Chondrocyte (in vitro differentiated cells): ENCODE results near the gene CATSPER4. TPM values are rescaled to one million over a fixed set of nuclear protein-coding genes. Genes with fewer than 3 reads are reported as not detected.

Experiments
- DNase-seq: peaks from one replicate; pipeline ENCODE4 v3.0.0; 2021; ENCODE audit warnings: mixed read lengths, low spot score
- H3K27ac Mint-ChIP-seq: one replicate; pipeline ENCODE4 v1.8.0; 2021; ENCODE audit warnings: mild to moderate bottlenecking, moderate library complexity, mixed read lengths; ENCODE audit not compliant: unreplicated experiment
- H3K27me3 Mint-ChIP-seq: 2 replicates; pipeline ENCODE4 v1.8.0; 2021; ENCODE audit warnings: low read depth, mixed read lengths
- H3K36me3 Mint-ChIP-seq: 2 replicates; pipeline ENCODE4 v1.8.0; 2021; ENCODE audit warnings: low read depth, mixed read lengths
- H3K4me1 Mint-ChIP-seq: 2 replicates; pipeline ENCODE4 v1.8.0; 2021; ENCODE audit warnings: low read depth, mild to moderate bottlenecking, mixed read lengths
- H3K4me3 Mint-ChIP-seq: one replicate; pipeline ENCODE4 v1.8.0; 2021; ENCODE audit warnings: mild to moderate bottlenecking, moderate library complexity, mixed read lengths; ENCODE audit not compliant: unreplicated experiment
- H3K9me3 Mint-ChIP-seq: 2 replicates; pipeline ENCODE4 v1.8.0; 2021; ENCODE audit warnings: low read depth, mixed read lengths
- total RNA-seq: library from RNA; stranded (reverse); gene quantifications from 3 replicates; pipeline ENCODE4 v1.2.1, GENCODE V29; 2021
- TF ChIP-seq, protein P1 (sequence below): fragments of 200-600 bp; sonication (generic); IDR thresholded peaks from 2 replicates; pipeline ENCODE4 v1.5.0; 2021; ENCODE audit warnings: antibody characterized with exemption, mild to moderate bottlenecking, moderate library complexity

The CATSPER4 gene
- total RNA-seq, 1 donor from 2014 or later, result not detected

DNA sequence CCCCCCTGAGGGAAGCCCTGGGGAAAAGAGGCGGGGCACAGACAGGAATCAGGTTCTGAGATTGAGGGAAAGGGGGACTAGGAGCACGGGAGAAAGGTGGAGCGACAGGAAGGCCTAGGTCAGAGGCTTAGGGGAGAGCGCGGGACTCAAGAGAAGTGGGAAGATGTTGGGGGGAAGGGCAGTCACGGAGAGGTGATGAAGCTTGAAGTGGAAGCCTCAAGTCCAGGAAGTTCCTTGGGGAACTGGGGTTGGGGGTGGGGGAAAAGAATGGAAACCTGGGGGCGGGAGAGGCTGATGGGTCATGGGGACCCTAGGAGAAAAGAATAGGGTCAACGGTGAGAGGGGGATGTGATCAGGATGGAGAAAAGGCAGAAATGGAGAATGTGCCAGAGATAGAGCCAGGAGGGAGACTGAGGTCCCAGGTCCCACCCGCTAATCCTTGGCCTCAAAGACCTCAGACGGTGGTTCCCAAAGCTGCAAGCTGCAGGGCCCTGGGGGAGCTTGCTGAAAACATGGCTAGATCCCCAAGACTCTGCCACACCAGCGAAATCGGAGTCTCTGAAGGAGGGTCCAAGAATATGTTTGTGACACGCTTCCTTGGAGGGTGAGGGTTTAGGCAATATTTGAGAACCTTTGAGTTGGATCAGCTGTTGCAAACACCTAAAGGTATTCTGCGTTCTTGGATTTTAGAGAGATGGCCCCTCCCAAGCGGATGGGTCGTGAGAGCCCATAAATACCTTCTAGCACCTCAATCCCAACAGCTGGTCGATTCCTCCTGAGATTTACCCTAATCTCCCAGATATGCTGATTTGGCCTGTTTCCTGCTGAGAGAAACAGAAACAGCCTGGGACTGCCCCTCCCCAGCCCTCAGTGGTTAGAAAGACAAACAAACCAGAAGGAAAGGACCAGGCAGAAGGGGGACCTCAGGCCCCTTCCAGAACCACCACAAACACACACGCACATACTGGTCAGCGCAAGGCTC, 25.2 kb upstream of the CATSPER4 start:
- H3K27ac Mint-ChIP-seq, result peak overlapping the region; percentile 32
- DNase-seq, result no peak
- no peaks in the 10 kb centered on the region for H3K9me3 Mint-ChIP-seq
- no peaks in the 10 kb centered on the region for H3K36me3 Mint-ChIP-seq
- TF ChIP-seq, protein P1, sequence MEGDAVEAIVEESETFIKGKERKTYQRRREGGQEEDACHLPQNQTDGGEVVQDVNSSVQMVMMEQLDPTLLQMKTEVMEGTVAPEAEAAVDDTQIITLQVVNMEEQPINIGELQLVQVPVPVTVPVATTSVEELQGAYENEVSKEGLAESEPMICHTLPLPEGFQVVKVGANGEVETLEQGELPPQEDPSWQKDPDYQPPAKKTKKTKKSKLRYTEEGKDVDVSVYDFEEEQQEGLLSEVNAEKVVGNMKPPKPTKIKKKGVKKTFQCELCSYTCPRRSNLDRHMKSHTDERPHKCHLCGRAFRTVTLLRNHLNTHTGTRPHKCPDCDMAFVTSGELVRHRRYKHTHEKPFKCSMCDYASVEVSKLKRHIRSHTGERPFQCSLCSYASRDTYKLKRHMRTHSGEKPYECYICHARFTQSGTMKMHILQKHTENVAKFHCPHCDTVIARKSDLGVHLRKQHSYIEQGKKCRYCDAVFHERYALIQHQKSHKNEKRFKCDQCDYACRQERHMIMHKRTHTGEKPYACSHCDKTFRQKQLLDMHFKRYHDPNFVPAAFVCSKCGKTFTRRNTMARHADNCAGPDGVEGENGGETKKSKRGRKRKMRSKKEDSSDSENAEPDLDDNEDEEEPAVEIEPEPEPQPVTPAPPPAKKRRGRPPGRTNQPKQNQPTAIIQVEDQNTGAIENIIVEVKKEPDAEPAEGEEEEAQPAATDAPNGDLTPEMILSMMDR, result no peak
- no peaks in the 10 kb centered on the region for H3K27me3 Mint-ChIP-seq
- peak overlapping the region; percentile 64 for H3K4me3 Mint-ChIP-seq
- peaks cover 12% of the 10 kb centered on the region for H3K4me1 Mint-ChIP-seq

DNA sequence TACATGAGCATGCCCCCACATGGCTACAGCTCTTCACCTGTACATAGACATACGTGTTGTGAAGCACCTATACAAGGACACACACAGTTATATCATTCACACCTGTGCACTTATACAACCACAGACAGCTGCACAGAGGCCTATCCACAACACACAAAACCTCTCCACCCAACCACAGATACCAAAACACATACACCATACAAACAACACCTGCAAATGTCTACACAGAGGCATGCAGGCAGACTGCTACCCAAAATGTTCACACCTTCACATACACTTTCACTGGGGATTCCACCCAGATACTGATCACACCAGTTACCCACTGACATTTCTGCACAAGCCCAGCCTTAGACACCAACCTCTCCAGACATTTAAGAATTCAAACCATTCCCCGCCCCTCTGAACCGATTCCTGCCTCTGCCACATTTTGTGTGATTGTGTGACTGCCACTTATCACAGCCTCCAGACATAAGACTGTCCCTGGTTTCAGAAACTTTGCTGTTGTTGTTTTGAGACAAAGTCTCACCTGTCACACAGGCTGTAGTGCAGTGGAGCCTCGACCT, 23.6 kb upstream of the CATSPER4 start:
- no peaks in the 10 kb centered on the region for H3K27me3 Mint-ChIP-seq
- H3K4me3 Mint-ChIP-seq, result no peak overlapping the region
- H3K36me3 Mint-ChIP-seq, result no peaks in the 10 kb centered on the region
- no peak for DNase-seq
- H3K4me1 Mint-ChIP-seq, result peaks cover 18% of the 10 kb centered on the region
- no peak overlapping the region for H3K27ac Mint-ChIP-seq
- H3K9me3 Mint-ChIP-seq, result no peaks in the 10 kb centered on the region
- TF ChIP-seq, protein P1, result no peak

DNA sequence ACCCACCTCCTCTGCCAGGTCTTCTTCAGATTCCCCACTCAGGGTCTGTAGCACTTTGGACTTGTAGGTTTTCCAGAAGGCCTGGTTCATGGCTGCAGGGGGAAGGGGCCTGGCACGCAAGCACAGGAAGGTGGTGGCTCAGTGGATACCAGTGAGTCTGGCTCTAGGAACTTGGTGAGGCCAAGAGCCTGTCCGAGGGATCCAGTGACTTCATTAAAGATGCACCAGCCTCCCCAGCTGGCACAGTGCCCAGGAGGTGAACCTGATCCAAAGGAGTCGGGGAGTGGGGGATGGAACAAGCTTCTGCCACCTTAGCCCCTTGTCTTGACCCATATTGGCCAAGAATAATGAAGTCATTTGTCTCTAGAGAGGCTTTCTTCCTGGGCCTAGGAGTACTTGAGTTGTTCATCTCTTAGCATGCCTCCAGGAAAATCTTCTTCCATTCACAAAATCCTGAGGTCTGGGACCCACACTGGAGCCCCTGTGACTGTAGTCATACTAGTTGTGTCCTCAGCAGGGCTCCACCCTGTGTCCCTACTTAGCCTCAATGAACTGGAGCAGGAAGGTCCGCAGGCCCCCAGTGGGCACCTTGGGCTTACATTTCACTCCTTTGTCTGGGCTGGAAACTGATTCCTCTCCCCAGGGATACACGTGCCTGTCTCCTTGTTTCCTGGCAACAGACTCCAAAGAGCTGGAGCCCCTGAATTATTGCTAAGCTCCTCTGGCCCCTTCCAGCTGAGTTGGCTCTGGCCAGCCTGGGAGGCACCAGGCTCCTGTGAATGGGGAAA, 21.8 kb upstream of the CATSPER4 start, which contains the start of gene C1orf232:
TSS of gene C1orf232 (minus strand) at position 554 of the 788 bp plus-strand sequence. CDS start at position 90, 464 bp downstream.
- peak within 1 kb of the TSS; percentile 82 for H3K27ac Mint-ChIP-seq
- no peak for DNase-seq
- peak within 1 kb of the TSS; percentile 88 for H3K4me3 Mint-ChIP-seq
- peaks cover 14% of the 10 kb centered on the region for H3K4me1 Mint-ChIP-seq
- H3K9me3 Mint-ChIP-seq, result no peaks in the 10 kb centered on the region
- TF ChIP-seq, protein P1, result no peak
- H3K36me3 Mint-ChIP-seq, result no peaks in the 10 kb centered on the region
- H3K27me3 Mint-ChIP-seq, result no peaks in the 10 kb centered on the region

DNA sequence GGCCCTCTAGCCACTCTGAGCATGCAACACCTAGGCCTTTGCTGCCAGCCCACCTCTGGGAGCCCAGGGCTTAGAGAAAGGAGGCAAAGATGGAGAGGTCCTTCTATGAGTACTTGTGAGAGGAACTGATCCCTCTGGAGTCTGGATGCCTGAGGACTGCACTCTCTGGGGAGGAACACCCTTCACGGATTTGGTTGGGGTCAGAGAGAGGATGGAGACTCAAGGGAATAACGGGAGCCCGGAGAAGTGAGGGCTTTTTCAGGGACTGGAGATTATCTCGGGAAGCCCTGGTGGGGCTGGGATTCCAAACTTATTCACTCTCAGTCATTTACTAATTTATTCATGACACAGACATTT, 21.2 kb upstream of the CATSPER4 start:
- TF ChIP-seq, protein P1, result no peak
- Mint-ChIP-seq H3K4me3 (peak overlapping the region; percentile 88), H3K9me3 (no peaks in the 10 kb centered on the region), H3K27me3 (no peaks in the 10 kb centered on the region), H3K4me1 (peaks cover 14% of the 10 kb centered on the region), H3K27ac (no peak overlapping the region), H3K36me3 (no peaks in the 10 kb centered on the region)
- DNase-seq, result no peak
